Stimulated activated CD4-positive, alpha-beta T cell treated with anti-CD3 and anti-CD28 coated beads, Interleukin-12 subunit alpha, Interleukin-12 subunit beta, amount 100 ng/mL, for 4 hours (primary cell): Measurements from ENCODE around the gene TMEM40.
"Not testable (repeated sequence)": the region's sequence is repeated elsewhere in the genome, so short reads cannot be mapped to it uniquely, and the experiment has no call there.

ENCODE experiments used
- DNase-seq: peaks from one replicate; pipeline ENCODE4 v3.0.0-alpha.2; 2020

The TMEM40 gene, protein sequence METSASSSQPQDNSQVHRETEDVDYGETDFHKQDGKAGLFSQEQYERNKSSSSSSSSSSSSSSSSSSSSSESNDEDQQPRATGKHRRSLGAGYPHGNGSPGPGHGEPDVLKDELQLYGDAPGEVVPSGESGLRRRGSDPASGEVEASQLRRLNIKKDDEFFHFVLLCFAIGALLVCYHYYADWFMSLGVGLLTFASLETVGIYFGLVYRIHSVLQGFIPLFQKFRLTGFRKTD

DNA sequence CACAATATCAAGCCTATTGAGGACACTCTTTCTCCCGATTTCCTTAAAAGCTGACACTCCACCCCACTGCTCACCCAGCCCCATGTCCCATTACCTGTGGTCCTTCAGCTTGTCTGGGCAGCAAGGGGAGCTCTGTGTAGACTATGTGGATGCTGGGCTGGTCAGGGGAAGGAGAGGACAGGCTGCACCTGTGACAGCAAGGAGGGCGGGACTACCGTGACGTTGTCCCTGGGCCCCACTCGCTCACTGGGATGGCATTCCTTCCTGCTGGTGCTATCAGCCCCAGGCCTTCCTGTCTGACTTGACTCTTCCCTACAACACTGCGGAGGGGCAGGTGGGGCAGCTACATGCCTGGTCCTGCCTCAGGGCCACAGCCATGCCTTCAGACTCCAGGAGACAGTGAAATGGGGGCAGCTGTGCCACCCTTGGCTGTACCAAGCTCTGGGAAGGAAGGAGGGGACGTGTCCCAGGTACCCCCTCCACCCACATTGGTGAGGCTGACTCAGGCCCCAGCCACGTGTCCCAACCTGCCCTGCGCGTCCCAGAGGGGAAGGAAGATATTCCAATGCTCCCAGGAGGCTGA is at the start of gene TMEM40:
TSS of gene TMEM40 (minus strand) at position 163 of the 583 bp plus-strand sequence. CDS start 9,427 bp downstream, outside the sequence.
- no peak for DNase-seq

- no peak for DNase-seq
These were observed 49.5 kb upstream of the TMEM40 start for GRCh38 chr3:12808587-12808986.

DNA sequence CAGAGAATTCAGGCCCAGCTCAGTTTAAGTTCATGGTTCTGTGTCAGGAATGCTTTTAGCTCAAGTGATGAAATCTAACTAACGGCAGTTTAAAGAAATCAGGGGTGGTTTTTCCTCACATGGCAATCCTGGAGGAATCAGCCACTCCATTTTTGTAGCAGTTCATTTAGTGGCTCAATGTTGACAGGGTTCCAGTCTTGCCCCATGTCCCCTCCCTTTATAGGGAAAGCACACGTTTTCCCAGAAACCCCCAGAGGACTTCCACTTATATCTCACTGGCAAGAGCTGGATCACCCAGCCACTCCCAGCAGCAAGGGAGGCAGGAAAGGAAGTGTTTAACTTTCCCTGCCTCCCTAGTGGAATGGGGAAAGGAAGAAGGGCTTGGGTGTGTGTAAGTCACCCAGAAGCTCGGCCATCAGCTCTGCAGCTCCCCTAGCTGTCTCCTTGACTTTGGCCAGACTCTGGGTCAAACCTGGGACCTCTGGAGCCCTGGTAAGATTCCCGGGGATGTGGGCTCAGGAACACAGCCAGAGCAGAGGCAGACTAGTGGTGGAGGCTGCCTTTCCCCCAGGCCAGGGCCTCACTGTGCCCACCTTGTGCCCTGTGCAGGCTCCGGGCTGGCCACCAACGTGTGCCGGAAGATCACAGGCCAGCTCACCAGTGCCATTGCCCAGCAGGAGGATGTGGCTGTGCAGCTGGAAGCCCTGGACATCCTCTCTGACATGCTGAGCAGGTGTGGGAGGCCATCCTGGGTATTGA is 48.7 kb upstream of the TMEM40 start:
- DNase-seq: no peak

DNA sequence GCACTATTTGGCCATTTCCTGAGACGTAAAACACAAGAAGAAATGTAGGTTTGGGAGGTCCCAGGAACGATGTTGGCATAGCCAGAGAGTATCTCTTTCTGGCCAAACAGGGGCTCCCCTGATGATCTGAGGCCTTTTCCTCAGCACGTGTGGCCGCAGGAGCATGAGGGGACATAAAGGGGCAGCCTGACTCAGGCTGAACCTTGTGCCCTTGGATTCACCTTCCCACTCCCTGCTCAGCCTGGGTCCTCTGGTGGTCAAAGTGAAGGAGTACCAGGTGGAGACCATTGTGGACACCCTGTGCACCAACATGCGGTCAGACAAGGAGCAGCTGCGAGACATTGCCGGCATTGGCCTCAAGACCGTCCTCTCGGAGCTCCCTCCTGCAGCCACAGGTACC is 48.0 kb upstream of the TMEM40 start:
- DNase-seq: no peak

- no peak for DNase-seq
These were observed 44.3 kb upstream of the TMEM40 start for GRCh38 chr3:12803371-12803770.

DNA sequence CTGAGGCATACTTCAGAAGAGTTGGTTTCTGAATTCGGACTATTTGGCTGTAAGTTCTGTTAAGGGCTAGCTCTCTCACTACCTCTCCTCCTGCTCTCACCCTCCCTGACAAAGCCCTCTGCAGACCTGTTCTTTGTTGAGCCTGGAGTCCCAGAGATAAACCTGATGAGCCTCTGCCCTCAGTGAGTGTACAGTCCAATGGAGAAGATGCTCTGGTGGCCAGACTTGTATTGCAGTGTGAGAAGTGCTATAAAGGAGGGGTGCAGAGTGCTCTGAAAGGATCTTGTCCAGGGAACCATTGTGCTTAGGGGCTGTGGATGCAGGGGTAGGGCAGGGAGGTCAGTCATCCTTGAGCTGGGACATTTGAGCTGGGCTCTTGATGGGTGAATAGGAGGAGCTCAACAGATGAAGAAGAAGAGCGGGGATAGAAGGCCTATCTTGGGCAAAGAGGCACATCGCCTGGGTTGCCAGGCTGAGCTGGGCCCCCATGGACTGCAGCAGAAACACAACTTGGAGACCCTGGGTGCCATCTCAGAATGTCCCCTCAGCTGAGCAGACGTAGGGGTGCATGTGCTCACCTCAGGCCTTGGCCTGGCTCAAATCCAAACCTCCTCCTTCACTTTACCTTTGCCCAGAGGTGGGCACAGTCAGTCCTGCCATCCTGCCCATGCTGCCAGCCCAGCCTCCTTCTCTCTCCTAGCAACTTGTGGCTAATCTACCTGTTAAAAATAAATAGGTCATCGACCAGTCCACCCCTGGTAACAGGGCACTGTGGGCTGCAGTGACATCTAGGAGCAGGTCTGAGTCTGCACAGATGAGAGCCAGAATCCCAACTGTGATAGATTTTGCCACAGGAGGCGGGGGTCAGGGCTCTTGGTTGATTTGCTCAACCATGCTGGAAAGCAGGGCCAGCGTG is 40.7 kb upstream of the TMEM40 start:
- DNase-seq: no peak

GRCh38 chr3:12798559-12799179 is 39.6 kb upstream of the TMEM40 start:
- no peak for DNase-seq

DNA sequence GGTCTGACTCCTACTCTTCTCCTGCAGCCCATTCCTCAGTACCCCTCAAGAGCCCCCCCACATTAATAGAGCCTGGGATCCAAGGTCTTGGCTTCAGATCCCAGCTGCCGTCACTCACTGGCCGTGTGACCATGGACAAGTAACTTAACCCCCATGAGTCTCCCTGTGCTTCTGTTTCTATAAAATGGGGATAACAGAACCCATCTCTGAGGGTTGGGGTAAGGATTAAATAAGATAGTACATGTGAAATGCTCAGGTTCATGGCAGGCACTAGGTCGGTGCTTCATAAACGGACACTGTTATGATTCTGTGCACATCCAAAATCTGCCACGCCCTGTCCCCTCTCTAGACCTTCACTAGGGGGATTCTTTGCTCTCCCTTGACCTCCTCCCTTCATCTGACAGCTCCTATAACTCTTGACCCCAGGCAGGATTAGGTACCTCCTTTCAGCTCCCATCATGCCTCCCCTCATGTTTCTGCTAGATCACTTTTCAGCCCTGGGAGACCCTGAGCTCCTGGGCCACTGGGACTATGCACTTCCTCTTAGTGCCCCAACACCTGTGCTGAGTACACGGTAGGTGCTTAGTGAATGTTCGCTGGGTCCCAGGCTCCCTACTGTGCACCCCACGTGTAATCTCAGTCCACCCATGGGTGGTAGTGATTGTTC is 39.0 kb upstream of the TMEM40 start:
- DNase-seq: no peak

- no peak for DNase-seq
These were observed 38.2 kb upstream of the TMEM40 start for GRCh38 chr3:12797124-12797891.

DNA sequence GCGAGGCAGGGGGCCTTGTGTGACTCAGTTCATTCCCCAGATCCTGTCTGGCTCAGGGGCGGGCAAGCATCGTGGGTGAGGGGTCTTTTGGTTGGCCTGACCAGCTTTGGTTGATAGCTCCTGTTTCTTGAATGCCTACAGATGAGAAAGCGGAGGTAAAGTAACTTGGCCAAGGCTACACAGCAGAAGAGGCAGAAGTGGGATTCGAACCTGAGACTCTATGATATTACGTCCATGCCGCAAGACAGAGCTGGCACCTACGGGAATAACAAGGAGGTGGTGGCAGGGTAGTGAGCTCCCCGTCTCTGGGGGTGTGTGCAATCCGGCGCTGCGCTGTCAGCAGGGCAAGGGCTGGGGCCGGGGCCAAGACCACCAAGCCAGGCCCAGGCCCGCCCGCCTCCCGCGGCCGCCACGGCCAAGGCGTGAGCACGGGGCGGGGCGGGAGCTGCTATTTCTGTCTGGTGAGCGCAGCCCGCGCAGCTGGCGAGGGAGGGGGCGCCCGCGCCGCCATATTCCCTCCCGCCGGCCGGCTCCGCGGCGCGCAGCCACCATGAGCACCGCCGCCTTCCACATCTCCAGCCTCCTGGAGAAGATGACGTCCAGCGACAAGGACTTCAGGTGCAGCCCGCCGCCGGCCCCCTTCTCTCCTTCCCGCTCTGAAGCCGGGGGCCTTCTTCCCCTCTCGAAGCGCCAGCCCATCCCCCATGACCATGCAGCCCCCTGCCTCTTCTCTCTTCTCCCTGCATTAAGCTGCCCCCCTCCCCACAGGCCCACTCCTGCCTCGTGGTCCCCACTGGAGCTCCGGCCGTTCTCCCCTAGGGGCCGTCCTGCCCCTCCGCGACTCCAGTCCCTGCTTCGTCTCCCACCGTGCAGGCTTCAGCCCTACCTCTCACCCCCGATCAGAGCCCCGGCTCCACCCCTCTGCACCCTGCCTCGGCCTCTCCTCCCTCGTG is 37.4 kb upstream of the TMEM40 start, which contains the start of gene CAND2:
TSS of gene CAND2 (plus strand) at position 510 of the 953 bp plus-strand sequence. CDS start at position 551, 41 bp downstream.
- peak; percentile 44 for DNase-seq

DNA sequence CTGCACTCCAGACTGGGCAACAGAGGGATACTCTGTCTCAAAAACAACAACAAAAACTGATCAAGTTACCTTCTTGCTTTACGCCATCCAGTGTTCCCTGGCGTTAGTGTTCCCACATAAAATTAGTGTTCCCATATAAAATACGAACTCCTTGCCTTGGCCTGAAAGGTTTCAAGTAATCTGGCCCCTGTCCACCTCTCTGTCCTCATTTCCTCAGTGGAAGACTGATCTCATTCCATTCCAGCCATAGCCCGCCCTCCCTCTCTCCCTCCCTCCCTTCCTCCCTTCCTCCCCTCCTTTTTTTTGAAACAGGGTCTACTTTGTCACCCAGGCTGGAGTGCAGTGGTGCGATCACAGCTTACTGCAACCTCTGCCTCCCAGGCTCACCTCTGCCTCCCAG is 34.6 kb upstream of the TMEM40 start:
- no peak for DNase-seq

DNA sequence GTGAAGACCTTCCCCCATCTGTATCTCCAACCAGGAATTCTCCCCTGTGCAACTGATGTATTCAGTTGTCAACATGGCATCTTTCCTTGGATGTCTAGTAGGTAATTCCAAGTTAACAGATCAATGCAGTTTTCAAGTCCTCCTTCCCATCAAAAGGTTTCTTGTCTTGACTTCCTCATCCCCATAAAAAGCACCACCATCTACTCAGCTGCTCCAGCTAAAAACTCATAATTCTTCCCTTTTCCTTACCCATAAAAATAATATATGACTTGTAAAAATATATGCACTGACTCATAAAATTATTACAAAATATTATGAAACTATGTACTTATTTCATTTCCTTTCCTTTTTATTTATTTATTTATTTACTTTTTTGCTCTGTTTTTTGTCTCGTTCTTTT is 32.4 kb upstream of the TMEM40 start:
- DNase-seq: no peak

DNA sequence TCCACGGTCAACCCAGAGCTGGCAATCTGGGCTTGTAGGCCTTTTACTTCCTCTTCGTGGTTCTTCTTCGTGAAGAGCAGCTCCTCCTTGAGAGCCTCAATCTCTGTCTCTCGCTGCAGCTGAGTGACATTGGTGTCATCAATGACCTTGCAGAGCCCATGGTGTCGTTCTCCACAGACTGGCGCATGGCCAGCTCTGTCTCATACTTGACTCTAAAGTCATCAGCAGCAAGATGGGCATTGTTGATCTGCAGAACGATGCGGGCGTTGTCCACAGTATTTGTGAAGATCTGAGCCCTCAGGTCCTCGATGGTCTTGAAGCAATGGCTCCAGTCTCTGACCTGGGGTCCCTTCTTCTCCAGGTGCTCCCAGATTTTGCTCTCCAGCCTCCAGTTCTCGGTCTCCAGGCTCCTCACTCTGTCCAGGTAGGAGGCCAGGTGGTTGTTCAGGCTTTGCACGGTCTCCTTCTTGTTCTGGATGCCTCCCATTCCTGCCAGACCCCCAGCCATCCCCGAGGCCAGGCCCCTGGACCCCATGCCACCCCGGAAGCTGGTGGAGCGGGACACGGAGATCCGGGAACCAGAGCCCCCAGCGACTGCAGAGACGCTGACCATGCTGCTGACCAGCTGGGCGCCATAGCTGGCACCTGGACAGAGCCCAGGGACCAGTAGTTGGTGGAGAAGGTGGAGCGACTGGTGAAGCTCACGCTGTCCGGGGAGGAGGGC is 29.1 kb upstream of the TMEM40 start:
- DNase-seq: not testable (repeated sequence)

DNA sequence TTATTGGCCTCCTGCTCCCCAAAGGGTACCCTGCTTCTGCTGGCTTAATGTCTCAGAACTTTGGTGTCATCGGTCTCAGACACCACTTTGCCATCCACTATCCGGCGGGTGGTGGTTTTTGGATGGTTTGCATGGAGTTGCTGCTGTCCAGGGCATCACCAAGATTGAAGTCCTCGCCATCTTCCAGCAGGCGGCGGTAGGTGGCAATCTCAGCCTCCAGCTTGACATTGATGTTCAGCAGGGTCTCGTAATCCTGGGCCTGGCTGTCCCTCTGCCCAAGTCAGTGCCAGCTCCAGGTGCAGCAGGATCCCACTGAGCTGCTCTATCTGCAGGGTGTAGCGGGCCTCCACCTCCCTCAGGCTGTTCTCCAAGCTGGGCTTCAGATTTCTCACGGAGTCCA is 28.3 kb upstream of the TMEM40 start:
- peak; percentile 50 for DNase-seq

DNA sequence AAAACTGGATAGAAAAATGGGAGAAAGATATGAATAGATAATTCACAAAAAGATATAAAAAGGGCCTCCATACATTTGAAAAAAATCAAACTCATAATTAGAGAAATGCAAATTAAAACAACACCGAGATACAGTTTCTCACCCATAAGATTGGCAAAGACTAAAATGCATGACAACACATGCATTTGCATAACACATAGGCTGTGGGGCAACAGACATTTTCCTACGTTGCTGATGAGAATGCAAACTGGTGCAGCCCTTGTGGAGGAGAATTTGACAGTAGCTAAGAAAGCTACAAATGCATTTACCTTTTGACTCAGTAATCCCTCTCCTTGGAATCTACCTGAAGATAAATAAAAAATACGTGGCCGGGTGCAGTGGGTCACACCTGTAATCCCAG is 26.0 kb upstream of the TMEM40 start:
- no peak for DNase-seq

DNA sequence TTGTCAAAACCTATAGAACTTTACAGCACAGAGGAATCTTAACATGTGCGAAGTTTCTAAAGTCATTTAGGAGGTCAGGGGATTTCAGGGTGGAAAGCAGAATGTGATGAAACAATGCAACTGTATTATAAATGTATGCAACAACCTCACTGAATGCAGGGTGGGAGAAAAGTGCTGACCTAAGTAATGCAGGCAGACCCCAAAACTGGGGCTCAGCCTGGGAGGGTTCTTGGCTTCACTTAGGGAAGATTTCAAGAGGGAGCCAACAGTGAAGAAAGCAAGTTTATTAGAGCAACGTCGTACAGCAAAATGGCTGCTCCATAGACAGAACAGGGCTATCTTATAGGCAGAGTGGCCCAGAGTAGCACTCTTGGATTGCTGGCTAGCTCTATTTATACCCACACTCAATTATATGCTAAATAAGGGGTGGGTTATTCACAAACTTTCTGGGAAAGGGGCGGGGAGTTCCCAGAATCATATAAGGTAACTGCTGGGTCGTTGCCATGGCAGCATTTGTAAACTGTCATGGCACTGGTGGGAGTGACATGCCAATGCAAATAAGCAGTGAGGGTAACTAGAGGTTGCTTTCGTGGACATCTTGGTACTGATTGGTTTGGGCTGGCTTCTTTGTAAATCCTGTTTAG is 23.2 kb upstream of the TMEM40 start:
- no peak for DNase-seq

GRCh38 chr3:12780751-12781150 is 21.7 kb upstream of the TMEM40 start:
- DNase-seq: no peak

- DNase-seq: no peak
These were observed 18.1 kb upstream of the TMEM40 start for GRCh38 chr3:12777171-12777570.

- not testable (repeated sequence) for DNase-seq
These were observed 16.9 kb upstream of the TMEM40 start for GRCh38 chr3:12775970-12776369.
